HG02571 (cell line): ENCODE measurements around the gene AHDC1.
"Not testable (repeated sequence)": the region's sequence is repeated elsewhere in the genome, so short reads cannot be mapped to it uniquely, and the experiment has no call there.

ENCODE experiments used
- ATAC-seq: cut with Tn5 transposase; IDR thresholded peaks from one replicate; pipeline ENCODE4 v1.9.1; 2021; ENCODE audit warnings: mild to moderate bottlenecking, moderate library complexity; ENCODE audit not compliant: unreplicated experiment

Gene AHDC1

GRCh38 chr1:27554759-27555699 is 48.9 kb downstream of the AHDC1 start:
- ATAC-seq = no peak

GRCh38 chr1:27554293-27554692 is 49.7 kb downstream of the AHDC1 start:
- no peak for ATAC-seq

GRCh38 chr1:27553823-27554222 is 50.1 kb downstream of the AHDC1 start:
- not testable (repeated sequence) for ATAC-seq

- ATAC-seq = no peak
Measured at GRCh38 chr1:27552911-27553420, 51.0 kb downstream of the AHDC1 start.

- ATAC-seq = no peak
Measured at GRCh38 chr1:27551953-27552312, 52.0 kb downstream of the AHDC1 start.

GRCh38 chr1:27551170-27551952 is 52.6 kb downstream of the AHDC1 start:
- ATAC-seq = no peak

- ATAC-seq = no peak
Measured at GRCh38 chr1:27550510-27551169, 53.3 kb downstream of the AHDC1 start.

GRCh38 chr1:27549807-27550408 is 54.0 kb downstream of the AHDC1 start:
- no peak for ATAC-seq

- no peak for ATAC-seq
Measured at GRCh38 chr1:27548858-27549719, 54.9 kb downstream of the AHDC1 start.

GRCh38 chr1:27548136-27548853 is 55.6 kb downstream of the AHDC1 start:
- ATAC-seq = no peak

GRCh38 chr1:27547220-27548116 is 56.5 kb downstream of the AHDC1 start:
- ATAC-seq = no peak

GRCh38 chr1:27545876-27546275 is 58.1 kb downstream of the AHDC1 start:
- ATAC-seq = no peak

- no peak for ATAC-seq
Measured at GRCh38 chr1:27545271-27545670, 58.7 kb downstream of the AHDC1 start.

- ATAC-seq = no peak
Measured at GRCh38 chr1:27544834-27545233, 59.1 kb downstream of the AHDC1 start.

- ATAC-seq = no peak
Measured at GRCh38 chr1:27543284-27543683, 60.7 kb downstream of the AHDC1 start.

- no peak for ATAC-seq
Measured at GRCh38 chr1:27542463-27543273, 61.3 kb downstream of the AHDC1 start.
